GM19099 (cell line): Measurements from ENCODE around the gene LTA.

Experiments
- POLR2A ChIP-seq: IDR thresholded peaks from 3 replicates; pipeline ENCODE4 v1.6.1; 2011; ENCODE audit warnings: low read depth; ENCODE audit not compliant: insufficient read length; ENCODE audit errors: extremely low read depth

Gene LTA

DNA sequence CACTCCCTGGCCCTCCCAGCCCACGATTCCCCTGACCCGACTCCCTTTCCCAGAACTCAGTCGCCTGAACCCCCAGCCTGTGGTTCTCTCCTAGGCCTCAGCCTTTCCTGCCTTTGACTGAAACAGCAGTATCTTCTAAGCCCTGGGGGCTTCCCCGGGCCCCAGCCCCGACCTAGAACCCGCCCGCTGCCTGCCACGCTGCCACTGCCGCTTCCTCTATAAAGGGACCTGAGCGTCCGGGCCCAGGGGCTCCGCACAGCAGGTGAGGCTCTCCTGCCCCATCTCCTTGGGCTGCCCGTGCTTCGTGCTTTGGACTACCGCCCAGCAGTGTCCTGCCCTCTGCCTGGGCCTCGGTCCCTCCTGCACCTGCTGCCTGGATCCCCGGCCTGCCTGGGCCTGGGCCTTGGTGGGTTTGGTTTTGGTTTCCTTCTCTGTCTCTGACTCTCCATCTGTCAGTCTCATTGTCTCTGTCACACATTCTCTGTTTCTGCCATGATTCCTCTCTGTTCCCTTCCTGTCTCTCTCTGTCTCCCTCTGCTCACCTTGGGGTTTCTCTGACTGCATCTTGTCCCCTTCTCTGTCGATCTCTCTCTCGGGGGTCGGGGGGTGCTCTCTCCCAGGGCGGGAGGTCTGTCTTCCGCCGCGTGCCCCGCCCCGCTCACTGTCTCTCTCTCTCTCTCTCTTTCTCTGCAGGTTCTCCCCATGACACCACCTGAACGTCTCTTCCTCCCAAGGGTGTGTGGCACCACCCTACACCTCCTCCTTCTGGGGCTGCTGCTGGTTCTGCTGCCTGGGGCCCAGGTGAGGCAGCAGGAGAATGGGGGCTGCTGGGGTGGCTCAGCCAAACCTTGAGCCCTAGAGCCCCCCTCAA, at the start of gene LTA:
Gene LTA (plus strand): TSS at position 249 of the 871 bp plus-strand sequence. CDS start 454 bp downstream, at position 703.
- peak; percentile 94 for TF ChIP-seq POLR2A

GRCh38 chr6:31525553-31525931, 46.5 kb upstream of the LTA start:
- TF ChIP-seq POLR2A = no peak

- no peak for TF ChIP-seq POLR2A
Observed at GRCh38 chr6:31525932-31526591, 46.0 kb upstream of the LTA start.

DNA sequence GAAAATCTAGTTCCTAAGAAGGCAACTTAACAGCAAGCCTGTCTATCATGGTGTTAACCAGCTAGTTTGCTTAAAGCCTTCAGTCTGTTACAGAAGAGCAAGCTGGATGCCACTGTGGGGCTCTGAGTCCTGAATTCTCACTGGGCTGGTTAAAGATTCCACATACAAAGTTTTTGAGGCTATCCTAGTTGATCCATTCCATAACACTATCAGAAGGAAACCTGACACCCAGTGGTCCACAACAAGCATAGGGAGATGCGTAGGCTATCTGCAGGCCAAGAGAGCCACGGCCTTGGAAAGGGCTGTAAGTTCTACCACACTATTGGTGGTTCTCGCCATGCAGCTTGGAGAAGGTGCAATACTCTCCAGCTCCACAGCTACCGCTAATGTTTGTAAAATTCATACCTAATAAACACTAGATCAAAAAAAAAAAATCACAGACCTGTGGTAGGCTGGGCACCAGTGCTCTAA, 43.7 kb upstream of the LTA start:
- no peak for TF ChIP-seq POLR2A

GRCh38 chr6:31528821-31529328, 43.2 kb upstream of the LTA start, which contains the start of gene MCCD1:
TSS of gene MCCD1 (plus strand) at chr6:31528962. CDS start at chr6:31529015, 53 bp downstream.
- peak; percentile 18 for TF ChIP-seq POLR2A

DNA sequence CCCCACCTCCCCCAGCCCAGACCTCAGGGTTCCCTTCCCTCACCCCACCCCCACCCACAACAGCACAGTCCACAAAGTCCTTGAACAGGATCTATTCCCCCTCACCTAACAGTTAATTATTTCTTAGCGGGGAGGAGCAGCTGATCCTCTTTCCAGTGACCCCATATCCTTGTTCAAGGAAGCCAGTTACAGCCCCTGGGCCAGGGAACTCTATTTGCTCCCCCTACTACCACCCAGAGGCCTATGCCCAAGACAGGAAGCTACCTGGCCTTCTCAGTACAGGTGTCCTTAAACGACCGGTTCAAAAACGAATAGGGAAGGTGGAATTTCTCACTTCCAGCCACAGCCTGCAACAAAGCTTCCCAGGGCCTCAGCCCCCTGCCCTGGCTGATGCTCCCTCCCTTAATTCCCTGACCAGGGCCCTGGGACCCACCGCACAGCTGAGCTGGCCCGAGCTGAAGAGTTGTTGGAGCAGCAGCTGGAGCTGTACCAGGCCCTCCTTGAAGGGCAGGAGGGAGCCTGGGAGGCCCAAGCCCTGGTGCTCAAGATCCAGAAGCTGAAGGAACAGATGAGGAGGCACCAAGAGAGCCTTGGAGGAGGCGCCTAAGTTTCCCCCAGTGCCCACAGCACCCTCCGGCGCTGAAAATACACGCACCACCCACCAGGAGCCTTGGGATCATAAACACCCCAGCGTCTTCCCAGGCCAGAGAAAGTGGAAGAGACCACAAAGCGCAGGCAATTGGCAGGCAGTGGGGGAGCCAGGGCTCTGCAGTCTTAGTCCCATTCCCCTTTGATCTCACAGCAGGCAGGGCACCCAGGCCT, 42.5 kb upstream of the LTA start:
- TF ChIP-seq POLR2A = no peak

- no peak for TF ChIP-seq POLR2A
Observed at GRCh38 chr6:31530659-31531058, 41.4 kb upstream of the LTA start.

GRCh38 chr6:31531162-31531561, 40.9 kb upstream of the LTA start:
- no peak for TF ChIP-seq POLR2A

DNA sequence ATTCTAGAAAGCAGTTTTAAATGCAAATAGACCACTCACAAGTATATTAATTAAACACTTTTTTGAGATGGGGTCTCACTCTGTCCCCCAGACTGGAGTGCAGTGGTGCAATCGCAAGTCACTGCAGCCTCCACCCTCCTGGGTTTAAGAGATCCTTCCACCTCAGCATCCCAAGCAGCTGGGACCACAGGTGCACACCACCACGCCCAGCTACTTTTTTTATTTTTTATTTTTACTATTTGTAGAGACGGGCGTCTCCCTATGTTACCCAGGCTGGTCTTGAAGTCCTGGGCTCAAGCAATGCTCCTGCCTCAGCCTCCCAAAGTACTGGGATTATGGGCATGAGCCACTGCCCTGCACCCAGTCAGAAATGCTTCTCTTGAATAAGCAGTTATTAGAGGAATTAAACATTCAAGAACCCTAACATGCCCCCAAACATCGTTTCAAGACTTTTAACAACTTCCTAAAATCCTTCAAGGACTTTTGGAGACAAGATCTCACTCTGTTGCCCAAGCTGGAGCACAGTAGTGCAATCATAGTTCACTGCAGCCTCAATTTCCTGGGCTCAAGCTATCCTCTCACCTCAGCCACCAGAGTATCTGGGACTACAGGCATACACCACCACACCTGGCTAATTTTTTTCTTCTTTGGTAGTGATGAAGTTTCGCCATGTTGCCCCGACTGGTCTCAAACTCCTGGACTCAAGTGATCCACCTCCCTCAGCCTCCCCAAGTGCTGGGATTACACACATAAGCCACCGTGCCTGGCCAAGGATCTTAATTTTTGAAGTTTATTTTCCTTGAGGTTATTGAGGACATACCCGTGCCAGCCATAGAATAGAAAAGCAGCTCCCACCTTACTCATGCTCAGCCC, 40.1 kb upstream of the LTA start:
- no peak for TF ChIP-seq POLR2A

DNA sequence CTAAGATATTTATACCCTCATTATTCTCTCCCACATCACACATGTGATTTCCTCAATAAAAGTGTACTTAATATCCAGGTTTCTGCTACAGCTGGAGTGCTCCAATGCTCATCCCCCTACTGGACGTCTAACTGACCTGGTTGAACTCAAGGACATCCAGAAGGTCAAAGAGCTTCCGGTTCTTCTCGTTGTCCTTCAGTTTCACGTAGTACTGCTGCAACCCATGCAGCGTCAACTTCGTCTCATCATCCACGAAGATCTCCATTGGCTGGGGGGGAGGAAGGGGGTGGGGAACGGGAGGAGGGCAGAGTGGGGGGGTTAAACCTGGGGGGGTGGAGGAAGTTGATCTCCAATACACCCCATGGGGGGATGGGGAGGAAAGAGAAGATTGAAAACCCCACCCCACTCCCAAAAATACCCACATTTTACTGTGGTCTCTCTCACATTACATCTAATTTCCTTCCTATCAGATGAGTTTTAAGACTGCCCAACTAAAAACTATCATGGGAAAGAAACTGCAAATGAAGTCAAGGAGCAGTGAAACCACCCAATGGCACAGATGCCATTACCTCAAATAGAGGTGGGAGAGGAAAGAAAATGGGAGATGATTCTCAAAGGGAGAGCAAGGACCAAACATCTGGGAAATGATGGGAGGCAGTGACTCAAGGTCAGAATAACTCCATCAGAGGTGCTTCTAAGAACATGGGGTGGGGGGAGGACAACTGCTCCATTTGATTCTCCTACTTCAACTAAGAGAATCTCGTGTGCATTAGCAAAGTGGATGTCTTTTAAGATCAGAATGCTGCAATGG, 39.2 kb upstream of the LTA start:
- TF ChIP-seq POLR2A = no peak

DNA sequence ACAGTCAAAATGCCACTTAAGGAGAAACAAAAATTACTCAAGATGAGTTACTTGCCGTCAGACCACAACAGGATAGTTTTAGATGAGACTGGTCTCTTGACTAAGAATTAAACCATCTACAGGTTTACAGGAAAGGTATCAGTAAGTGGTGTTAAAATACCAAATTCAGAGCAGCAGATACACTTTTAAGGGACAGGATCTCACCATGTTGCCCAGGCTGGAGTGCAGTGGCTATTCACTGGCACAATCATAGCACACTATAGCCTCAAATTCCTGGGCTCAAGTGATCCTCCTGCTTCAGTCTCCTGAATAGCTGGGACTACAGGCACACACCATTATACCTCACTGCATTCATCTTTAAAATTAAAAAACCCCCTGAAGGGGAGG, 38.6 kb upstream of the LTA start:
- no peak for TF ChIP-seq POLR2A

- no peak for TF ChIP-seq POLR2A
Observed at GRCh38 chr6:31534011-31534410, 38.1 kb upstream of the LTA start.

DNA sequence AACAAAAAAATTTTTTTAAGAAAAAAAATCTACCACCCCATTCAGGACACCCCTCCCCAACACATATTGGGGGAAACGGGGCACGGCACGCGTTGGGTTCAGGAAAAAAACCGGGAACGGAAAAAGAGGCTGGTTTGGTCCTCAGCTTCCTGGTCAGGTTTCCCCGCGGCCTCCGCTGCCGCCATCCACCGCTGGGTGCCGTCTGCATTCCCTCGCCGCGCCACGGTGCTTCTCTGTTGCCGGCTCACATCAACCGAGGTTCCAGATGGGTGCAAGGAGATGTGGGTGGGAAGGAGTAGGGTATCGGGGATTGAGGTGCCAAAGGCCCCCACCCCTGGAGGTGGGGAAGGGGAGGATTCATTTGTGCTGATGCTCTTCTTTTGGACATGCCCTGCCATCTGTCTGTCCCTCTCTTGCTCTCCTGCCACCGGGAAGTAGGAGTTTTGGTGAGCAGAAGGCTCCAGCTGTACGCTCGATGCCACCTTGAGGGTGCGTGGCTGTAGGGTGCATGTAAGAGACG, 37.5 kb upstream of the LTA start:
- TF ChIP-seq POLR2A = no peak
